ENCODE data around the gene ENTPD5.

Gene ENTPD5

GRCh38 chr14:74029136-74029535 is 10.0 kb upstream of the ENTPD5 start:
- TF ChIP-seq BACH2 (CRISPR knock-in tag; IDR thresholded peaks at IDR 0.05; ENCODE audit: borderline replicate concordance), result no peak
- no peak for TF ChIP-seq OSR1 (CRISPR knock-in tag; IDR thresholded peaks at IDR 0.05)
- TF ChIP-seq GLIS3 (CRISPR knock-in tag; IDR thresholded peaks at IDR 0.05), result no peak
- TF ChIP-seq ARNTL (CRISPR knock-in tag; IDR thresholded peaks at IDR 0.05; ENCODE audit: borderline replicate concordance, low read depth), result no peak
- TF ChIP-seq TOX (CRISPR knock-in tag; IDR thresholded peaks at IDR 0.05; ENCODE audit: borderline replicate concordance), result no peak
- no peak for TF ChIP-seq ZNF565 (CRISPR knock-in tag; conservative IDR thresholded peaks at IDR 0.05; ENCODE audit: low read depth)
- no peak for TF ChIP-seq RARB (CRISPR knock-in tag; IDR thresholded peaks at IDR 0.05)
- TF ChIP-seq CSDC2 (CRISPR knock-in tag; IDR thresholded peaks at IDR 0.05), result no peak
- TF ChIP-seq POU6F1 (CRISPR knock-in tag; IDR thresholded peaks at IDR 0.05; ENCODE audit: borderline replicate concordance, low read depth), result no peak
- no peak for TF ChIP-seq SNAI2 (CRISPR knock-in tag; IDR thresholded peaks at IDR 0.05)
- TF ChIP-seq ZNF8 (CRISPR knock-in tag; IDR thresholded peaks at IDR 0.05), result no peak
- no peak for TF ChIP-seq ZNF70 (CRISPR knock-in tag; IDR thresholded peaks at IDR 0.05)
- no peak for TF ChIP-seq PPARA (CRISPR knock-in tag; IDR thresholded peaks at IDR 0.05; ENCODE audit: borderline replicate concordance)
- TF ChIP-seq TSHZ2 (CRISPR knock-in tag; IDR thresholded peaks at IDR 0.05), result no peak
- ATAC-seq, result no peak

GRCh38 chr14:74022346-74022745 is 3.3 kb upstream of the ENTPD5 start:
- no peak for ATAC-seq
- TF ChIP-seq CREB5 (CRISPR knock-in tag; IDR thresholded peaks at IDR 0.05; ENCODE audit: low read depth) (no peak), ESRRG (CRISPR knock-in tag; IDR thresholded peaks at IDR 0.05) (no peak), ZNF565 (CRISPR knock-in tag; conservative IDR thresholded peaks at IDR 0.05; ENCODE audit: low read depth) (no peak), OSR1 (CRISPR knock-in tag; IDR thresholded peaks at IDR 0.05) (no peak), POU6F1 (CRISPR knock-in tag; IDR thresholded peaks at IDR 0.05; ENCODE audit: borderline replicate concordance, low read depth) (no peak), ZNF8 (CRISPR knock-in tag; IDR thresholded peaks at IDR 0.05) (no peak), CSDC2 (CRISPR knock-in tag; IDR thresholded peaks at IDR 0.05) (no peak), BACH2 (CRISPR knock-in tag; IDR thresholded peaks at IDR 0.05; ENCODE audit: borderline replicate concordance) (no peak), ZFP3 (CRISPR knock-in tag; IDR thresholded peaks at IDR 0.05) (no peak), TOX (CRISPR knock-in tag; IDR thresholded peaks at IDR 0.05; ENCODE audit: borderline replicate concordance) (no peak), ZNF70 (CRISPR knock-in tag; IDR thresholded peaks at IDR 0.05) (no peak), ZFP30 (CRISPR knock-in tag; IDR thresholded peaks at IDR 0.05) (no peak), TSHZ2 (CRISPR knock-in tag; IDR thresholded peaks at IDR 0.05) (no peak), ZC3H10 (CRISPR knock-in tag; IDR thresholded peaks at IDR 0.05) (no peak), GLIS3 (CRISPR knock-in tag; IDR thresholded peaks at IDR 0.05) (no peak), RARB (CRISPR knock-in tag; IDR thresholded peaks at IDR 0.05) (no peak), ISL1 (CRISPR knock-in tag; IDR thresholded peaks at IDR 0.05) (no peak), ARNTL (CRISPR knock-in tag; IDR thresholded peaks at IDR 0.05; ENCODE audit: borderline replicate concordance, low read depth) (no peak), PATZ1 (CRISPR knock-in tag; IDR thresholded peaks at IDR 0.05; ENCODE audit: borderline replicate concordance) (no peak)

Measured in SK-N-SH treated with all-trans-retinoic acid at 6 μM for 48 hours (cell line).